ENCODE results near the gene EPN1. TPM values are rescaled to one million over a fixed set of nuclear protein-coding genes. Genes with fewer than 3 reads are reported as not detected.
A peak's percentile ranks its signal among the peaks of the same experiment; 100 is the strongest.

EPN1 gene
- total and polyA plus RNA-seq, 8 donors: 67.7 to 120 (median 95.1) TPM

GRCh38 chr19:55643003-55643886 is 31.8 kb upstream of the EPN1 start, which contains the start of gene ZNF581:
Gene ZNF581 (plus strand): TSS chr19:55643649. CDS start chr19:55644572, 923 bp downstream.
- Histone ChIP-seq H3K36me3 (peaks cover 0 to 12% of the 10 kb centered on the region in 2 donors), H3K27ac (peak within 1 kb of the TSS; percentile 85 to 92), H3K27me3 (peaks cover 0 to 13% of the 10 kb centered on the region in 2 donors), H3K4me1 (peaks cover 17 to 79% of the 10 kb centered on the region in 2 donors), H3K9me3 (no peaks in the 10 kb centered on the region), H3K4me3 (peak within 1 kb of the TSS; percentile 74 to 81)
- DNase-seq (peak; percentile 59 to 93 (median 70)), ATAC-seq (peak; percentile 58)
- intact Hi-C loops (cut with DNase I): no loop called here
- TF ChIP-seq CTCF (IDR thresholded peaks at IDR 0.05): no peak

GRCh38 chr19:55643887-55644176 is 31.2 kb upstream of the EPN1 start:
- ATAC-seq (no peak), DNase-seq (no peak)
- Histone ChIP-seq H3K4me1 (peaks cover 21 to 81% of the 10 kb centered on the region in 2 donors), H3K27me3 (peaks cover 0 to 13% of the 10 kb centered on the region in 2 donors), H3K36me3 (peaks cover 0 to 12% of the 10 kb centered on the region in 2 donors), H3K4me3 (peak overlapping the region; percentile 74 to 81), H3K9me3 (no peaks in the 10 kb centered on the region), H3K27ac (peak overlapping the region; percentile 85 to 92)
- intact Hi-C loops (cut with DNase I): no loop called here
- no peak for TF ChIP-seq CTCF (IDR thresholded peaks at IDR 0.05)

GRCh38 chr19:55644191-55644833 is 30.7 kb upstream of the EPN1 start:
- H3K27ac ChIP-seq: peak overlapping the region; percentile 85 to 92
- TF ChIP-seq CTCF (IDR thresholded peaks at IDR 0.05): no peak

GRCh38 chr19:55644842-55645511 is 30.0 kb upstream of the EPN1 start:
- peak overlapping the region in 1 of 2 donors; percentile 74 for H3K4me3 ChIP-seq

More at GRCh38 chr19:55644191-55644833, 30.7 kb upstream of the EPN1 start:
- Histone ChIP-seq H3K36me3 (peaks cover 0 to 12% of the 10 kb centered on the region in 2 donors), H3K4me3 (peak overlapping the region; percentile 74 to 81), H3K9me3 (no peaks in the 10 kb centered on the region), H3K4me1 (peaks cover 23 to 82% of the 10 kb centered on the region in 2 donors), H3K27me3 (peaks cover 0 to 13% of the 10 kb centered on the region in 2 donors)
- peak in 1 of 4 donors; percentile 32 for DNase-seq
- intact Hi-C loops (cut with DNase I): no loop called here
- ATAC-seq: no peak

More at GRCh38 chr19:55644842-55645511, 30.0 kb upstream of the EPN1 start:
- Histone ChIP-seq H3K4me1 (peaks cover 21 to 81% of the 10 kb centered on the region in 2 donors), H3K36me3 (peaks cover 0 to 12% of the 10 kb centered on the region in 2 donors), H3K27ac (no peak overlapping the region), H3K27me3 (peaks cover 0 to 13% of the 10 kb centered on the region in 2 donors), H3K9me3 (no peaks in the 10 kb centered on the region)
- intact Hi-C loops (cut with DNase I): no loop called here
- no peak for TF ChIP-seq CTCF (IDR thresholded peaks at IDR 0.05)
- no peak for ATAC-seq
- DNase-seq: peak in 1 of 4 donors; percentile 68

Measured in left lung (tissue), 10 donors.